Stimulated activated CD4-positive, alpha-beta T cell treated with anti-CD3 and anti-CD28 coated beads, Interleukin-12 subunit alpha, Interleukin-12 subunit beta, amount 100 ng/mL, for 48 hours (primary cell): ENCODE results near the gene JAG2.
A peak's percentile ranks its signal among the peaks of the same experiment; 100 is the strongest.

ENCODE experiments used
- DNase-seq, 3 donors: peaks; one replicate each; pipeline ENCODE4 v3.0.0-alpha.2; 2020; ENCODE audit warnings: low read depth in 2 of 3, low spot score in 1 of 3

JAG2 gene

GRCh38 chr14:105093431-105094192, 75.0 kb downstream of the JAG2 start:
- DNase-seq: peak; percentile 61 to 78 (median 76)

GRCh38 chr14:105093038-105093430, 75.5 kb downstream of the JAG2 start:
- peak in 1 of 3 donors; percentile 50 for DNase-seq

GRCh38 chr14:105092171-105093037, 76.2 kb downstream of the JAG2 start:
- DNase-seq: no peak

- DNase-seq: no peak
Observed at GRCh38 chr14:105091517-105092170, 76.9 kb downstream of the JAG2 start.

- DNase-seq: no peak
Observed at GRCh38 chr14:105091054-105091516, 77.5 kb downstream of the JAG2 start.
